MCF 10A (cell line): ENCODE results near the gene NPIPA5. TPM values are rescaled to one million over a fixed set of nuclear protein-coding genes. Genes with fewer than 3 reads are reported as not detected.
"Not testable (repeated sequence)": the region's sequence is repeated elsewhere in the genome, so short reads cannot be mapped to it uniquely, and the experiment has no call there.

Experiments
- BruUV-seq: library from RNA; stranded (reverse); fragments of 400-500 nt; replicated peaks from 2 replicates; lab custom pipeline; 2021; lab: Mats Ljungman, UMichigan
- CTCF ChIA-PET: fragments of 300-600 bp; sonication (Branson Sonifier 250); formaldehyde crosslinking; extraction: SDS; loops from one replicate; lab custom pipeline; 2021; ENCODE audit warnings: antibody characterized with exemption, inconsistent platforms; lab: Yijun Ruan, JAX
- POLR2A ChIA-PET: fragments of 300-600, 350-650 bp; sonication (Branson Sonifier 250); formaldehyde crosslinking; extraction: SDS; loops from one replicate; lab custom pipeline; 2020; ENCODE audit warnings: antibody characterized with exemption, inconsistent platforms; lab: Yijun Ruan, JAX
- DNase-seq: peaks from one replicate; pipeline ENCODE4 v3.0.0-alpha.2; 2018; ENCODE audit not compliant: unreplicated experiment
- H3K27ac Mint-ChIP-seq: one replicate; pipeline ENCODE4 v1.8.0; 2022; ENCODE audit warnings: mild to moderate bottlenecking, low read depth, mixed read lengths; ENCODE audit not compliant: unreplicated experiment
- H3K27me3 Mint-ChIP-seq: one replicate; pipeline ENCODE4 v1.8.0; 2022; ENCODE audit warnings: mixed read lengths; ENCODE audit not compliant: insufficient read depth, unreplicated experiment
- H3K36me3 Mint-ChIP-seq: one replicate; pipeline ENCODE4 v1.8.0; 2022; ENCODE audit warnings: mild to moderate bottlenecking, moderate library complexity, mixed read lengths; ENCODE audit not compliant: insufficient read depth, unreplicated experiment
- H3K4me1 Mint-ChIP-seq: one replicate; pipeline ENCODE4 v1.8.0; 2022; ENCODE audit warnings: mixed read lengths; ENCODE audit not compliant: insufficient read depth, unreplicated experiment
- H3K4me3 Mint-ChIP-seq: one replicate; pipeline ENCODE4 v1.8.0; 2022; ENCODE audit warnings: mild to moderate bottlenecking, moderate library complexity, mixed read lengths; ENCODE audit not compliant: unreplicated experiment
- H3K9me3 Mint-ChIP-seq: one replicate; pipeline ENCODE4 v1.8.0; 2022; ENCODE audit warnings: mixed read lengths; ENCODE audit not compliant: unreplicated experiment
- intact Hi-C: fragments of 100-400 bp; cut with micrococcal nuclease; formaldehyde crosslinking; loops from 2 replicates; pipeline ENCODE4 v1.14.1; 2022
- total RNA-seq: library from RNA; stranded (reverse); gene quantifications from 2 replicates; pipeline ENCODE4 v1.2.3, GENCODE V29; 2022

NPIPA5 gene
- total RNA-seq, 1 experiment from 2014 or later: 26.0 TPM

GRCh38 chr16:15337974-15338605 is 40.0 kb downstream of the NPIPA5 start:
- not testable (repeated sequence) for H3K27ac Mint-ChIP-seq, BruUV-seq

GRCh38 chr16:15335609-15336008 is 42.5 kb downstream of the NPIPA5 start:
- H3K9me3 Mint-ChIP-seq, CTCF ChIA-PET, intact Hi-C loops, H3K27me3 Mint-ChIP-seq, H3K4me1 Mint-ChIP-seq, H3K27ac Mint-ChIP-seq, H3K36me3 Mint-ChIP-seq, DNase-seq, POLR2A ChIA-PET, H3K4me3 Mint-ChIP-seq, BruUV-seq: not testable (repeated sequence)

More at GRCh38 chr16:15337974-15338605, 40.0 kb downstream of the NPIPA5 start:
- H3K4me3 Mint-ChIP-seq, DNase-seq, H3K36me3 Mint-ChIP-seq, H3K4me1 Mint-ChIP-seq, POLR2A ChIA-PET, H3K27me3 Mint-ChIP-seq, intact Hi-C loops, CTCF ChIA-PET, H3K9me3 Mint-ChIP-seq: not testable (repeated sequence)

GRCh38 chr16:15333969-15334368 is 44.1 kb downstream of the NPIPA5 start:
- H3K9me3 Mint-ChIP-seq, BruUV-seq, H3K27ac Mint-ChIP-seq, DNase-seq, H3K4me1 Mint-ChIP-seq, H3K27me3 Mint-ChIP-seq, CTCF ChIA-PET, intact Hi-C loops, H3K4me3 Mint-ChIP-seq, POLR2A ChIA-PET, H3K36me3 Mint-ChIP-seq: not testable (repeated sequence)

GRCh38 chr16:15330978-15331377 is 47.1 kb downstream of the NPIPA5 start:
- H3K27ac Mint-ChIP-seq, BruUV-seq, CTCF ChIA-PET, intact Hi-C loops, H3K27me3 Mint-ChIP-seq, H3K36me3 Mint-ChIP-seq, POLR2A ChIA-PET, H3K4me1 Mint-ChIP-seq, H3K4me3 Mint-ChIP-seq, H3K9me3 Mint-ChIP-seq, DNase-seq: not testable (repeated sequence)

GRCh38 chr16:15324954-15325353 is 53.1 kb downstream of the NPIPA5 start:
- H3K4me3 Mint-ChIP-seq, DNase-seq, H3K4me1 Mint-ChIP-seq, H3K27me3 Mint-ChIP-seq, intact Hi-C loops, POLR2A ChIA-PET, H3K27ac Mint-ChIP-seq, H3K9me3 Mint-ChIP-seq, H3K36me3 Mint-ChIP-seq, CTCF ChIA-PET, BruUV-seq: not testable (repeated sequence)

GRCh38 chr16:15323373-15323772 is 54.7 kb downstream of the NPIPA5 start:
- DNase-seq, intact Hi-C loops, H3K36me3 Mint-ChIP-seq, BruUV-seq, H3K27ac Mint-ChIP-seq, H3K27me3 Mint-ChIP-seq, H3K4me1 Mint-ChIP-seq, H3K4me3 Mint-ChIP-seq, H3K9me3 Mint-ChIP-seq, CTCF ChIA-PET, POLR2A ChIA-PET: not testable (repeated sequence)

GRCh38 chr16:15321221-15321620 is 56.9 kb downstream of the NPIPA5 start:
- H3K4me3 Mint-ChIP-seq, H3K4me1 Mint-ChIP-seq, H3K27ac Mint-ChIP-seq, H3K9me3 Mint-ChIP-seq, BruUV-seq, H3K27me3 Mint-ChIP-seq, H3K36me3 Mint-ChIP-seq, DNase-seq, intact Hi-C loops, CTCF ChIA-PET, POLR2A ChIA-PET: not testable (repeated sequence)

- H3K4me3 Mint-ChIP-seq, CTCF ChIA-PET, H3K27ac Mint-ChIP-seq, POLR2A ChIA-PET, H3K27me3 Mint-ChIP-seq, H3K9me3 Mint-ChIP-seq, intact Hi-C loops, H3K4me1 Mint-ChIP-seq, H3K36me3 Mint-ChIP-seq, BruUV-seq, DNase-seq: not testable (repeated sequence)
Measured at GRCh38 chr16:15314562-15314961, 63.5 kb downstream of the NPIPA5 start.
